ENCODE measurements around the gene SAP30BP. TPM values are rescaled to one million over a fixed set of nuclear protein-coding genes. Genes with fewer than 3 reads are reported as not detected.

SAP30BP gene
- total and polyA plus RNA-seq, 2 of the 8 experiments (the other 6 are each of a cell fraction or from before 2014, with no cell fraction given) = 63.3 to 79.9 TPM

DNA sequence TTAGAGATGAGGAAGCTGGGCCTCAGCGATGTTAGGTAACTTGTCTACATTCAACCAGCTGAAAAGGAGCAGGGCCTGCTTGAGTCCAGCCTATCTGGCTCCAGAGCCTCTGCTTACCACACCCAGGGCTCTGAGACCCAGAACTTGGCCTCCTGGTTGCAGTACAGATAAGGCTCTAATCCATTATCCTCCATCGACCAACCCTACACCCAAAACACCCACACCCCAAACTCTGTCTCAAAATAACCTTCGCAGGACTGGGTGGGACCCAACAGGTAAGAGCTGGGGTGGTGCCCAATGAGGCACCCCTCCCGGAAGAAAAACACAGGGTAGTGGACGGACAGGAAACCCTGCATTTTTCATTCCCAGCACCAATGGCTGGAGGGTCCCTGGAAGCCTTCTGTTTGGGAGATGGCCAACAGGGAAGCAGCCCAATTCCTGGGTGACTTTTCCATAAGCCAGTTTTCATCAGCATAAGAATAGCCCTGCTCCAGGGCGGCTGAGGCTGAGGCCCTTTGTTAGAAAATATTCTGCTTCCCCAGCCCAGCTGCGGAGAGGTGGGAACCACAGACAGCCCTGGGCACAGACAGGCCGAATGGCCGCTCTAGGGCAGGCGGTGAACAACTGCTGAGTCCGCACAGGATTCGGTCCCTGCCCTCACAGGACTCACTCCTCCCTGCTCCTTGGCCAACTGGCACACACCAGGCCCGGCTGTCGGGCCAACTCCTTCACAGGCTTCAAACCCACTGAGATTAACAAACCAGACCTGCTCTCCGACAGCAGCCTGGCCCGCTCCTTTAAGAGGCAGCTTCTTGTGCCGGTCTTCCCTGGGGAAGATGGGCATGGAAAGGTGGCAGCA, 24.1 kb upstream of the SAP30BP start:
- no peaks in the 10 kb centered on the region; the same call in 1 of the 2 replicates for H3K79me1 ChIP-seq (ENCODE audit: low read depth, low read length)
- no peak overlapping the region; the same call in 1 of the 2 replicates for H2BK15ac ChIP-seq (ENCODE audit: low read length)
- DNase-seq (ENCODE audit: low read depth in 1 of 2, low spot score in 2 of 2) (peak in 1 of 2 experiments; percentile 57), FAIRE-seq (peak; percentile 70)
- peak overlapping the region; percentile 56 for H4K5ac ChIP-seq (ENCODE audit: insufficient read length, low read depth, low read length)
- H3K36me3 ChIP-seq (ENCODE audit: control insufficient read depth in 2 of 4, insufficient read depth in 4 of 4, low read length in 3 of 4) = no peaks in the 10 kb centered on the region; a peak in 3 of 8 replicates
- peak overlapping the region; percentile 45; the same call in 1 of the 2 replicates for H2BK12ac ChIP-seq (ENCODE audit: low read depth, low read length)
- 75% methylated on average over 17 of the region's 17 CpGs; no CpG with 5 or more reads in 1 of the 2 experiments for WGBS, 2 experiments (ENCODE audit: extremely low coverage in 1 of 2, insufficient coverage in 1 of 2, insufficient read length in 1 of 2, insufficient replicate concordance in 2 of 2, low coverage in 1 of 2, low lambda C conversion rate in 2 of 2, missing lambda C conversion rate in 1 of 2)
- H3K9me3 ChIP-seq (ENCODE audit: insufficient read depth in 2 of 2, low read depth in 1 of 2, low read length in 1 of 2) = no peaks in the 10 kb centered on the region
- H2BK120ac ChIP-seq (replicated peaks; ENCODE audit: low read depth, low read length) = peak overlapping the region; percentile 35
- H3K4me1 ChIP-seq (replicated peaks in 1 of 4; ENCODE audit: control insufficient read depth in 3 of 4, insufficient read depth in 4 of 4, low read length in 3 of 4) = peaks cover 5 to 16% (median 10%) of the 10 kb centered on the region in 4 experiments
- no peak overlapping the region for H3K56ac ChIP-seq (replicated peaks; ENCODE audit: insufficient read length, low read depth, low read length)
- no peak overlapping the region for H3K23ac ChIP-seq (ENCODE audit: insufficient read length)
- no peaks in the 10 kb centered on the region; a peak in 1 of 4 replicates for H3K79me2 ChIP-seq (ENCODE audit: control insufficient read depth in 1 of 2, insufficient read depth in 2 of 2, low read length in 2 of 2)
- H3K4ac ChIP-seq (replicated peaks; ENCODE audit: insufficient read length, low read depth, low read length) = peak overlapping the region; percentile 13
- H3K9ac ChIP-seq (replicated peaks in 1 of 4; ENCODE audit: extremely low read depth in 1 of 4, low read depth in 3 of 4, low read length in 3 of 4) = peak overlapping the region in 1 of 4 experiments; percentile 23; a peak in 2 of 7 replicates
- H4K91ac ChIP-seq (replicated peaks; ENCODE audit: insufficient read length, low read length) = peak overlapping the region; percentile 68
- H3K4me3 ChIP-seq (ENCODE audit: extremely low read depth in 1 of 4, insufficient read depth in 2 of 4, low read depth in 3 of 4, low read length in 4 of 4) = peak overlapping the region in 1 of 4 experiments; percentile 25; a peak in 1 of 8 replicates
- H2BK20ac ChIP-seq (ENCODE audit: low read length) = 0 out of 2 replicates have a peak overlapping the region, but pooled peaks have one; percentile 53
- POLR2A ChIA-PET (ENCODE audit: partially characterized antibody) = interaction anchor here (0.9 to 3.0 kb wide), 6 partner anchors 9 to 36 kb away, joined by 3 to 19 read pairs (median 3); partner anchors contain the start of genes RECQL5, SAP30BP and SMIM5
- peak overlapping the region; percentile 69 for H3K27ac ChIP-seq (ENCODE audit: low read depth, low read length)
- no peaks in the 10 kb centered on the region for H3K23me2 ChIP-seq (ENCODE audit: low read depth, low read length)
- no peaks in the 10 kb centered on the region for H4K20me1 ChIP-seq (replicated peaks in 1 of 2; ENCODE audit: control insufficient read depth in 1 of 2, insufficient read depth in 2 of 2, low read length in 2 of 2)
- no peak overlapping the region for H3K14ac ChIP-seq (ENCODE audit: insufficient read length)
- peak overlapping the region; percentile 28; the same call in 1 of the 2 replicates for H2BK5ac ChIP-seq (ENCODE audit: low read depth, low read length)
- no peak overlapping the region for H2AK5ac ChIP-seq (ENCODE audit: low read depth, low read length)
- peak overlapping the region; percentile 3; the same call in 1 of the 2 replicates for H4K8ac ChIP-seq (ENCODE audit: extremely low read depth, insufficient read depth, low read length)
- CTCF ChIA-PET (ENCODE audit: partially characterized antibody) = interaction anchor here (1.1 to 59.2 kb wide), 5 partner anchors 1 to 111 kb away, joined by 3 to 2200 read pairs (median 312); partner anchors contain the start of genes RECQL5, SAP30BP and SMIM5
- no peak overlapping the region for H2AFZ ChIP-seq (ENCODE audit: low read length)
- H3K27me3 ChIP-seq (replicated peaks in 1 of 4; ENCODE audit: control insufficient read depth in 3 of 4, extremely low read depth in 1 of 4, insufficient read depth in 3 of 4, low read length in 3 of 4) = no peaks in the 10 kb centered on the region
- H3K18ac ChIP-seq (ENCODE audit: extremely low read depth, low read length) = peak overlapping the region; percentile 89
- peak overlapping the region; percentile 25 to 39; a peak in 2 of 4 replicates for H3K4me2 ChIP-seq (ENCODE audit: insufficient read depth in 1 of 2, low read depth in 2 of 2, low read length in 2 of 2)
- TF ChIP-seq EGR1 (IDR thresholded peaks at IDR 0.05; ENCODE audit: borderline replicate concordance, low read depth, low read length) (no peak), RBBP5 (IDR thresholded peaks at IDR 0.05; ENCODE audit: borderline replicate concordance, low read depth, low read length) (no peak), CBX8 (IDR thresholded peaks at IDR 0.05; ENCODE audit: borderline replicate concordance, low read depth, low read length) (no peak), CREB1 (IDR thresholded peaks at IDR 0.05) (no peak), NRF1 (IDR thresholded peaks at IDR 0.05; ENCODE audit: low read depth, low read length) (no peak), SIRT6 (IDR thresholded peaks at IDR 0.05; ENCODE audit: low read length) (no peak), SIN3A (conservative IDR thresholded peaks at IDR 0.05 in 1 of 2, IDR thresholded peaks at IDR 0.05 in 1 of 2; ENCODE audit: low read depth in 1 of 2, low read length in 2 of 2) (0 out of 4 replicates have a peak, but pooled peaks of 1 of the 2 experiments have one; percentile 16), TEAD4 (IDR thresholded peaks at IDR 0.05; ENCODE audit: low read depth, low read length) (no peak)
- TF ChIP-seq, protein P1, sequence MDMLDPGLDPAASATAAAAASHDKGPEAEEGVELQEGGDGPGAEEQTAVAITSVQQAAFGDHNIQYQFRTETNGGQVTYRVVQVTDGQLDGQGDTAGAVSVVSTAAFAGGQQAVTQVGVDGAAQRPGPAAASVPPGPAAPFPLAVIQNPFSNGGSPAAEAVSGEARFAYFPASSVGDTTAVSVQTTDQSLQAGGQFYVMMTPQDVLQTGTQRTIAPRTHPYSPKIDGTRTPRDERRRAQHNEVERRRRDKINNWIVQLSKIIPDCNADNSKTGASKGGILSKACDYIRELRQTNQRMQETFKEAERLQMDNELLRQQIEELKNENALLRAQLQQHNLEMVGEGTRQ (IDR thresholded peaks at IDR 0.05; ENCODE audit: low read length) = no peak

All from H1 (cell line).